SKM-1 treated with dmso at 0.1 percent for 144 hours (cell line): ENCODE measurements around the gene LAMTOR3.
"Not testable (repeated sequence)": the region's sequence is repeated elsewhere in the genome, so short reads cannot be mapped to it uniquely, and the experiment has no call there.

ENCODE experiments used
- DNase-seq: peaks from one replicate; lab custom pipeline; 2025; ENCODE audit not compliant: unreplicated experiment; lab: John Stamatoyannopoulos, UW

Gene LAMTOR3

DNA sequence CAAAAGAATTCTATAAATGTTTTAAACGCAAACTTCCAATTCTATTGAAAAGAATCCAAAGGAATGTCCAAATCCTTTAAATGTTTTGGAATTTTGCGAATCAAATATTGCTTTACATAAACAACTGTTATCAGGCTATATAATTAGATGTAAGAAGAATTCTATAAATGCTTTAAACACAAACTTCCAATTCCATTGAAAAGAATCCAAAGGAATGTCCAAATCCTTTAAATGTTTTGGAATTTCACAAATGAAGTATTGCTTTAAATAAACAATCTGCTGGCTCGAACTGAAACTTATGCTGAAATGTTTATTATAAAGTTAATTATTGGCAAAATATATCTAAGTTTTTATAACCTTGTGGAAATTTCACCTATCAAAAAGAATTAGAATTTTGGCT is 61.5 kb downstream of the LAMTOR3 start:
- no peak for DNase-seq

DNA sequence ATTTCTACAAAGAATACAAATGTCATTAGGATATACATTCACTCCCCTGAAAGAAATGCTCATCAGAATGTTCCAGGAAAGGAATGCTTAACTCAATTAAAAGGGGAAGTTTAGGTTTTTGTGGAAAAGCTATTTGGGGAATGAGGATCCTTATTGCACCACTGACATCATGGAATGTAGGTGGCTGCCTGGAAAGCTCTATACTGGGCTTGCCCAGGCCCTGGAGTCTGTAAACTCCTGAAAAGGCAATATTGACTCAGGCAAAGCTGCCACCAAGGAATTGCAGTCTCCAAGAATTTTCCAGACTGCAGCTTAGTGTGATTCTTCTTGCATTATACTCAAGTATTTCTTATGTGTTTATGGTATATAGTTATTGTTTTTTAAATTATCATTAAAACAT is 61.9 kb downstream of the LAMTOR3 start:
- no peak for DNase-seq

DNA sequence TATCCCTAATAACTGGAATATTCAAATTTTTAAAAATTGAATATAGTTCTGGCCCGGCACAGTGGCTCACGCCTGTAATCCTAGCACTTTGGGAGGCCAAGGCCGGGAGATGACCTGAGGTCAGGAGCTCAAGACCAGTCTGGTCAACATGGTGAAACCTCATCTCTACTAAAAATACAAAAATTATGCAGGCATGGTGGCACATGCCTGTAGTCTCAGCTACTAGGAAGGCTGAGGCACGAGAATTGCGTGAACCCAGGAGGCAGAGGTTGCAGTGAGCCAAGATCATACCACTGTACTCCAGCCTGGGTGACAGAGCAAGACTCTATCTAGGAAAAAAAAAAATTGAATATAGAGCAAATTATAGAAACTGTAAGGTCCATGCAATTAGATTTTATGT is 64.2 kb downstream of the LAMTOR3 start:
- DNase-seq = not testable (repeated sequence)

DNA sequence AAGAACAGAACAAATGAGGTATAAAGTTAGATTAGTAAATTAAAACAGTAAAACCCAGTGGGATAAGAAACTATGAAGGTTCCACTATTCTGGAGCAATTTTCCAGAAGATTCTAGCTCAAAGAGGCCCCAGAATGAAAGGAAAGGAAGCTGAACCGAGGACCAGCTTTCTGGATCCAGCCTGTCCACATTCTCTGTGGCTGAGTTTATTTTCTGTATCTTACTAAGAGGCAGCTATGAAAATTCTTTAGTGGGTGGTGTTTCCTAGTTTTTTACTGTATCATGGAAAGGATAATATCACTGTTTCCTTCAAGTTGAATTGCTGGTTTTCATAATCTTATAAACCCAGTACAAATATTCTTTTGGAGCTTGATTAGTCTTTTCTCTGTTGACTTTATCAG is 65.8 kb downstream of the LAMTOR3 start:
- DNase-seq = no peak
